GM19238 (cell line): Measurements from ENCODE around the gene SLC35F1.
"Not testable (repeated sequence)": the region's sequence is repeated elsewhere in the genome, so short reads cannot be mapped to it uniquely, and the experiment has no call there.

ENCODE experiments used
- DNase-seq: peaks from one replicate; pipeline ENCODE4 v3.0.0; 2011; ENCODE audit warnings: low spot score; ENCODE audit not compliant: insufficient read length

The SLC35F1 gene

GRCh38 chr6:117906958-117907600, at the start of gene SLC35F1:
TSS of gene SLC35F1 (plus strand) at chr6:117907264.
- no peak for DNase-seq

- DNase-seq = not testable (repeated sequence)
Observed at GRCh38 chr6:117858601-117859000, 48.5 kb upstream of the SLC35F1 start.

GRCh38 chr6:117861545-117861944, 45.5 kb upstream of the SLC35F1 start:
- DNase-seq = no peak

GRCh38 chr6:117866561-117866960, 40.5 kb upstream of the SLC35F1 start:
- no peak for DNase-seq

GRCh38 chr6:117870486-117871242, 36.4 kb upstream of the SLC35F1 start:
- no peak for DNase-seq

GRCh38 chr6:117880824-117881223, 26.2 kb upstream of the SLC35F1 start:
- DNase-seq = no peak

GRCh38 chr6:117890172-117890571, 16.9 kb upstream of the SLC35F1 start:
- DNase-seq = no peak

- DNase-seq = no peak
Observed at GRCh38 chr6:117906507-117906957, 532 bp upstream of the SLC35F1 start.

GRCh38 chr6:117907601-117908245, 659 bp downstream of the SLC35F1 start:
- DNase-seq = no peak

GRCh38 chr6:117908246-117909068, 1.4 kb downstream of the SLC35F1 start:
- no peak for DNase-seq

GRCh38 chr6:117909638-117910037, 2.6 kb downstream of the SLC35F1 start:
- DNase-seq = no peak

- DNase-seq = no peak
Observed at GRCh38 chr6:117910549-117910948, 3.5 kb downstream of the SLC35F1 start.

- no peak for DNase-seq
Observed at GRCh38 chr6:117911150-117911549, 4.1 kb downstream of the SLC35F1 start.

- no peak for DNase-seq
Observed at GRCh38 chr6:117911660-117912059, 4.6 kb downstream of the SLC35F1 start.

GRCh38 chr6:117915846-117916245, 8.8 kb downstream of the SLC35F1 start:
- DNase-seq = no peak

GRCh38 chr6:117916483-117916882, 9.4 kb downstream of the SLC35F1 start:
- no peak for DNase-seq

- no peak for DNase-seq
Observed at GRCh38 chr6:117917176-117917575, 10.1 kb downstream of the SLC35F1 start.

GRCh38 chr6:117918454-117918853, 11.4 kb downstream of the SLC35F1 start:
- no peak for DNase-seq

- no peak for DNase-seq
Observed at GRCh38 chr6:117919275-117919674, 12.2 kb downstream of the SLC35F1 start.

- no peak for DNase-seq
Observed at GRCh38 chr6:117919775-117920729, 13.0 kb downstream of the SLC35F1 start.
